K562 (cell line): ENCODE results near the gene ITSN1. TPM values are rescaled to one million over a fixed set of nuclear protein-coding genes. Genes with fewer than 3 reads are reported as not detected.

Source experiments
- ATAC-seq: fragments of 200-7000 bp; cut with Tn5 transposase; 3 replicates; pipeline ENCODE4 v1.9.1; 2020; ENCODE audit warnings: moderate library complexity
- BruUV-seq: library from RNA; stranded (reverse); fragments of 400-500 nt; replicated peaks from 2 replicates; lab custom pipeline; 2021; lab: Mats Ljungman, UMichigan
- CTCF ChIA-PET: fragments of 300-600 bp; formaldehyde crosslinking; extraction: SDS; loops from one replicate; lab custom pipeline; 2021; ENCODE audit warnings: low intra/inter-chr PET ratio; lab: Yijun Ruan, JAX
- POLR2A ChIA-PET: fragments of 300-600, 350-650 bp; sonication (Branson Sonifier 250); formaldehyde crosslinking; extraction: SDS; loops from one replicate; lab custom pipeline; 2021; ENCODE audit warnings: antibody characterized with exemption, inconsistent platforms; lab: Yijun Ruan, JAX
- DNase-seq, 4 experiments: peaks; one replicate each; pipeline versions ENCODE4 v3.0.0 to v3.0.0-alpha.2; 2011 to 2018; ENCODE audit warnings: low spot score in 3 of 4, mixed read lengths in 3 of 4; ENCODE audit errors: extremely low read depth in 1 of 4
- FAIRE-seq: peaks from 2 replicates; lab custom pipeline; 2011; peaks lifted over from hg19 to GRCh38; lab: Jason Lieb, UNC
- H2AFZ ChIP-seq: 2 replicates; pipeline ENCODE4 v1.6.0; 2011; ENCODE audit warnings: low read depth, low read length, control low read depth, inconsistent platforms
- H3K27ac ChIP-seq: fragments of 200-600 bp; 3 replicates; pipeline ENCODE4 v1.8.0; 2011; ENCODE audit warnings: low read depth, mild to moderate bottlenecking, control low read depth, inconsistent platforms, low read length, moderate library complexity, mixed read lengths; ENCODE audit errors: extremely low read depth
- H3K27me3 ChIP-seq, 2 experiments: fragments of 300-600 bp in 1 of 2; 2 replicates in 1 of 2; 3 replicates in 1 of 2; pipeline versions ENCODE4 v1.6.0 to v1.8.0; 2011; ENCODE audit warnings: inconsistent platforms in 2 of 2, low read length in 2 of 2, mild to moderate bottlenecking in 1 of 2, mixed read lengths in 1 of 2, moderate library complexity in 1 of 2; ENCODE audit not compliant: control insufficient read depth in 2 of 2, insufficient read depth in 2 of 2
- H3K36me3 ChIP-seq: fragments of 300-600 bp; 3 replicates; pipeline ENCODE4 v1.8.0; 2011; ENCODE audit warnings: mild to moderate bottlenecking, low read length, inconsistent platforms; ENCODE audit not compliant: control insufficient read depth, insufficient read depth
- H3K4me1 ChIP-seq, 2 experiments: fragments of 200-600 bp in 1 of 2; replicated peaks in 1 of 2; 2 replicates in 1 of 2; 3 replicates in 1 of 2; pipeline versions ENCODE4 v1.5.1 to v1.8.0; 2011; ENCODE audit warnings: inconsistent platforms in 2 of 2, low read length in 2 of 2, mild to moderate bottlenecking in 1 of 2, mixed read lengths in 1 of 2, moderate library complexity in 1 of 2; ENCODE audit not compliant: control insufficient read depth in 2 of 2, insufficient read depth in 2 of 2
- H3K4me2 ChIP-seq: 2 replicates; pipeline ENCODE4 v1.6.1; 2011; ENCODE audit warnings: low read length, control low read depth, inconsistent platforms, mixed read lengths; ENCODE audit not compliant: insufficient read depth
- H3K4me3 ChIP-seq: fragments of 200-600 bp; sonication (generic), shearing (Covaris generic); 2 replicates; pipeline ENCODE4 v1.5.1; 2016; ENCODE audit warnings: control low read depth, inconsistent platforms
- H3K79me2 ChIP-seq: fragments of 200-600 bp; 3 replicates; pipeline ENCODE4 v1.8.0; 2011; ENCODE audit warnings: low read length, inconsistent platforms; ENCODE audit not compliant: control insufficient read depth, insufficient read depth
- H3K9ac ChIP-seq, 2 experiments: 2 replicates each; pipeline versions ENCODE4 v1.6.0 to v1.6.1; 2011; ENCODE audit warnings: low read depth in 2 of 2, low read length in 2 of 2, control low read depth in 1 of 2, inconsistent platforms in 1 of 2, mild to moderate bottlenecking in 1 of 2, mixed read lengths in 1 of 2; ENCODE audit not compliant: insufficient read depth in 1 of 2
- H3K9me1 ChIP-seq: one replicate; pipeline ENCODE4 v1.6.0; 2011; ENCODE audit warnings: inconsistent platforms, mild to moderate bottlenecking, low read length, moderate library complexity; ENCODE audit not compliant: control insufficient read depth, insufficient read depth
- H3K9me3 ChIP-seq: replicated peaks from 2 replicates; pipeline ENCODE4 v1.5.1; 2011; ENCODE audit warnings: low read depth, low read length, inconsistent platforms; ENCODE audit not compliant: control insufficient read depth, insufficient read depth
- H4K20me1 ChIP-seq: replicated peaks from 2 replicates; pipeline ENCODE4 v1.6.1; 2011; ENCODE audit warnings: low read length, inconsistent platforms, mixed read lengths; ENCODE audit not compliant: control insufficient read depth, insufficient read depth
- CEBPB ChIP-seq: fragments of 450-650 bp; IDR thresholded peaks from 2 replicates; pipeline ENCODE4 v1.6.1; 2016; ENCODE audit warnings: missing genetic modification characterization, missing compliant biosample characterization
- ZBTB43 ChIP-seq: sonication (generic); formaldehyde crosslinking; IDR thresholded peaks from 2 replicates; pipeline ENCODE4 v1.8.0; 2023; ENCODE audit warnings: mild to moderate bottlenecking, missing genetic modification reagents
- ZNF644 ChIP-seq: fragments of 200-800 bp; sonication (Bioruptor generic); IDR thresholded peaks from 2 replicates; pipeline ENCODE4 v1.6.1; 2016; ENCODE audit warnings: low read depth, missing genetic modification characterization, missing compliant biosample characterization
- WGBS: fragments of 100-300 bp; shearing (Covaris generic); methylation state at CpG from one replicate; pipeline ENCODE4 v1.1.6; 2016; ENCODE audit warnings: low coverage, mixed read lengths; ENCODE audit not compliant: insufficient coverage; ENCODE audit errors: missing lambda C conversion rate; 5-methylcytosine and 5-hydroxymethylcytosine counted together
- in situ Hi-C: fragments of 300-500 bp; cut with MboI; formaldehyde crosslinking; loops from 4 replicates; pipeline ENCODE4 v1.15.0; 2018; ENCODE audit warnings: inconsistent platforms, mixed read lengths
- intact Hi-C: fragments of 100-400 bp; cut with micrococcal nuclease; formaldehyde crosslinking; loops from 2 replicates; pipeline ENCODE4 v1.14.2; 2022
- polyA plus RNA-seq, 8 experiments: library from polyadenylated mRNA; depleted of rRNA in 4 of 8; stranded (reverse) in 5 of 8; unstranded in 3 of 8; fragments of >200 nt; fragmentation: Nextera tagmentation in 2 of 8; fragmentation: Illumina TruSeq in 1 of 8; extraction: Ambion mirVana in 2 of 8; extraction: Trizol in 1 of 8; gene quantifications; 2 replicates each; pipeline versions ENCODE4 v1.2.1 to v1.2.3, GENCODE V29; 2011 to 2014; ENCODE audit warnings: inconsistent platforms in 1 of 8, missing spikeins in 1 of 8
- total RNA-seq, 7 experiments: library from RNA; depleted of rRNA in 6 of 7; stranded (reverse); fragments of >200 nt in 6 of 7; fragmentation: Illumina TruSeq in 2 of 7; extraction: Trizol in 2 of 7; gene quantifications; 2 replicates each; pipeline versions ENCODE4 v1.2.1 to v1.2.3, GENCODE V29; 2011 to 2021; ENCODE audit warnings: low replicate concordance in 1 of 7
- TF ChIP-seq, protein P1 (sequence below), 2 experiments: IDR thresholded peaks in 1 of 2; conservative IDR thresholded peaks in 1 of 2; 2 replicates each; pipeline ENCODE4 v1.6.1; 2016; ENCODE audit warnings: low read depth in 2 of 2, mild to moderate bottlenecking in 1 of 2, missing compliant biosample characterization in 1 of 2, missing genetic modification characterization in 1 of 2, moderate library complexity in 1 of 2
- TF ChIP-seq, protein P2 (sequence below), 2 experiments: fragments of 450-650 bp in 1 of 2; sonication (generic) in 1 of 2; formaldehyde crosslinking in 1 of 2; IDR thresholded peaks in 1 of 2; conservative IDR thresholded peaks in 1 of 2; 2 replicates each; pipeline versions ENCODE4 v1.6.1 to v1.8.1; 2016 to 2023; ENCODE audit warnings: mild to moderate bottlenecking in 2 of 2, moderate library complexity in 2 of 2, inconsistent platforms in 1 of 2, missing genetic modification reagents in 1 of 2

Gene ITSN1
- total and polyA plus RNA-seq, 9 of the 15 experiments (the other 6 are each of a cell fraction or from before 2014, with no cell fraction given): 1.1 to 12.6 (median 4.8) TPM

DNA sequence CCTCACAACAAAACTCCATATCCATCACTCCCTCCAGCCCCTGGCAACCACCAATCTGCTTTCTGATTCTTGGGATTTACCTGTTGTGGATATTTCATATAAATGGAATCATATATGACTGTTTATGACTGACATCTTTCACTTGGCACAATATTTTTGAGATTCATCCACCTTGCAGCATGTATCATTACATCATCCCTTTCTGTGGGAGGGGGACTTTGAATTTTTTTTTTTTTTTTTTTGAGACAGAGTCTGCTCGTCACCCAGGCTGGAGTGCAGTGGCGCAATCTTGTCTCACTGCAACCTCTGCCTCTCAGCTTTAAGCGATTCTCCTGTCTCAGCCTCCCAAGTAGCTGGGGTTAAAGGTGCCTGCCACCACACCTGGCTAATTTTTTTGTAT is 128.2 kb downstream of the ITSN1 start:
- no TSS peak for BruUV-seq
- Histone ChIP-seq H3K9me1 (no peaks in the 10 kb centered on the region), H3K27me3 (no peaks in the 10 kb centered on the region), H3K4me1 (no peaks in the 10 kb centered on the region), H3K9me3 (no peaks in the 10 kb centered on the region), H3K27ac (no peak overlapping the region), H3K79me2 (no peaks in the 10 kb centered on the region), H2AFZ (no peak overlapping the region), H4K20me1 (no peaks in the 10 kb centered on the region), H3K9ac (no peak overlapping the region), H3K4me2 (no peak overlapping the region), H3K36me3 (no peaks in the 10 kb centered on the region), H3K4me3 (no peak overlapping the region)
- DNase-seq (no peak), ATAC-seq (no peak), FAIRE-seq (no peak)
- TF ChIP-seq ZBTB43 (CRISPR knock-in tag) (no peak), ZNF644 (no peak), CEBPB (tag) (peak; percentile 58)
- TF ChIP-seq, protein P1, sequence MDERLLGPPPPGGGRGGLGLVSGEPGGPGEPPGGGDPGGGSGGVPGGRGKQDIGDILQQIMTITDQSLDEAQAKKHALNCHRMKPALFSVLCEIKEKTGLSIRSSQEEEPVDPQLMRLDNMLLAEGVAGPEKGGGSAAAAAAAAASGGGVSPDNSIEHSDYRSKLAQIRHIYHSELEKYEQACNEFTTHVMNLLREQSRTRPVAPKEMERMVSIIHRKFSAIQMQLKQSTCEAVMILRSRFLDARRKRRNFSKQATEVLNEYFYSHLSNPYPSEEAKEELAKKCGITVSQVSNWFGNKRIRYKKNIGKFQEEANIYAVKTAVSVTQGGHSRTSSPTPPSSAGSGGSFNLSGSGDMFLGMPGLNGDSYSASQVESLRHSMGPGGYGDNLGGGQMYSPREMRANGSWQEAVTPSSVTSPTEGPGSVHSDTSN (CRISPR knock-in tag; IDR thresholded peaks at IDR 0.05; ENCODE audit: low read depth): no peak
- TF ChIP-seq, protein P1 (tag; conservative IDR thresholded peaks at IDR 0.05; ENCODE audit: low read depth): no peak
- TF ChIP-seq, protein P2, sequence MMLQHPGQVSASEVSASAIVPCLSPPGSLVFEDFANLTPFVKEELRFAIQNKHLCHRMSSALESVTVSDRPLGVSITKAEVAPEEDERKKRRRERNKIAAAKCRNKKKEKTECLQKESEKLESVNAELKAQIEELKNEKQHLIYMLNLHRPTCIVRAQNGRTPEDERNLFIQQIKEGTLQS (IDR thresholded peaks at IDR 0.05): peak; percentile 29
- TF ChIP-seq, protein P2 (CRISPR knock-in tag; conservative IDR thresholded peaks at IDR 0.05): no peak
- CTCF ChIA-PET: no interaction called here
- intact Hi-C loops (no loop called here), in situ Hi-C loops (no loop called here)
- POLR2A ChIA-PET: no interaction called here
- 44% methylated on average over 3 of the region's 3 CpGs for WGBS
